Testis (tissue), 3 donors: ENCODE results near the gene ANXA2. TPM values are rescaled to one million over a fixed set of nuclear protein-coding genes. Genes with fewer than 3 reads are reported as not detected.

Source experiments
- DNase-seq: peaks from one replicate; pipeline ENCODE4 v3.0.0-alpha.2; 2019
- H3K27ac ChIP-seq, 2 donors: fragments of 200-600 bp; sonication (generic); one replicate each; pipeline ENCODE4 v1.5.1; 2019
- H3K27me3 ChIP-seq: fragments of 200-600 bp; sonication (generic); one replicate; pipeline ENCODE4 v1.5.1; 2019
- H3K36me3 ChIP-seq: fragments of 200-600 bp; sonication (generic); one replicate; pipeline ENCODE4 v1.5.1; 2017; ENCODE audit warnings: low read depth; ENCODE audit errors: missing control alignments
- H3K4me1 ChIP-seq: fragments of 200-600 bp; sonication (generic); one replicate; pipeline ENCODE4 v1.5.1; 2019
- H3K4me3 ChIP-seq, 2 donors: fragments of 200-600 bp; sonication (generic); one replicate each; pipeline ENCODE4 v1.5.1; 2017 to 2019
- H3K9me3 ChIP-seq: fragments of 200-600 bp; sonication (generic); one replicate; pipeline ENCODE4 v1.5.1; 2017
- CTCF ChIP-seq, 3 experiments: fragments of 450-650 bp in 2 of 3; fragments of 200-600 bp in 1 of 3; sonication (generic) in 1 of 3; IDR thresholded peaks; one replicate each; pipeline ENCODE4 v1.5.1; 2016 to 2019; ENCODE audit warnings: antibody characterized with exemption in 3 of 3, mild to moderate bottlenecking in 2 of 3, moderate library complexity in 1 of 3
- POLR2A ChIP-seq: fragments of 450-650 bp; IDR thresholded peaks from one replicate; pipeline ENCODE4 v1.6.1; 2017; ENCODE audit warnings: antibody characterized with exemption, mild to moderate bottlenecking, moderate library complexity
- WGBS, 2 donors: methylation state at CpG; one replicate each; pipeline ENCODE4 v1.1.5; 2018; 5-methylcytosine and 5-hydroxymethylcytosine counted together
- intact Hi-C: fragments of 100-400 bp; cut with DNase I; formaldehyde crosslinking; loops from one replicate; pipeline ENCODE4 v1.15.1; 2023; ENCODE audit warnings: low total_unique reads
- polyA plus RNA-seq: library from polyadenylated mRNA; stranded (reverse); fragments of 350-450 nt; fragmentation: Illumina TruSeq; extraction: RNeasy Lipid Tissue Mini Kit (QIAGEN cat#74804); gene quantifications from one replicate; pipeline ENCODE4 v1.2.3, GENCODE V29; 2014; ENCODE audit warnings: low read depth, low replicate concordance; ENCODE audit not compliant: insufficient read depth
- total RNA-seq, 2 donors: library from RNA; depleted of rRNA; stranded (reverse); fragments of >200 nt; gene quantifications; one replicate each; pipeline ENCODE4 v1.2.3, GENCODE V29; 2016

ANXA2 gene
- total and polyA plus RNA-seq, 3 donors from 2014 or later: 199 to 388 (median 226) TPM

GRCh38 chr15:60373327-60373726 lies 24.5 kb downstream of the ANXA2 start:
- H3K9me3 ChIP-seq: no peaks in the 10 kb centered on the region
- intact Hi-C loops: no loop called here
- WGBS, 2 donors: 100% methylated on average over 1 to 3 of the region's 3 CpGs
- H3K4me3 ChIP-seq: no peak overlapping the region
- no peaks in the 10 kb centered on the region for H3K36me3 ChIP-seq
- peak overlapping the region; percentile 39 to 43 for H3K27ac ChIP-seq
- no peak for TF ChIP-seq POLR2A
- no peak for TF ChIP-seq CTCF (IDR thresholded peaks at IDR 0.05)
- peaks cover 23% of the 10 kb centered on the region for H3K4me1 ChIP-seq
- DNase-seq: no peak
- no peaks in the 10 kb centered on the region for H3K27me3 ChIP-seq

GRCh38 chr15:60372756-60373155 lies 25.0 kb downstream of the ANXA2 start:
- Histone ChIP-seq H3K4me1 (peaks cover 23% of the 10 kb centered on the region), H3K27ac (peak overlapping the region in 1 of 2 donors; percentile 58), H3K4me3 (no peak overlapping the region), H3K27me3 (no peaks in the 10 kb centered on the region), H3K36me3 (no peaks in the 10 kb centered on the region), H3K9me3 (no peaks in the 10 kb centered on the region)
- intact Hi-C loops: no loop called here
- no peak for DNase-seq
- TF ChIP-seq POLR2A (no peak), CTCF (IDR thresholded peaks at IDR 0.05) (no peak)
- 93 to 100% methylated on average over 1 of the region's 1 CpG for WGBS, 2 donors

- Histone ChIP-seq H3K36me3 (no peaks in the 10 kb centered on the region), H3K4me1 (peaks cover 23% of the 10 kb centered on the region), H3K27ac (peak overlapping the region in 1 of 2 donors; percentile 58), H3K9me3 (no peaks in the 10 kb centered on the region), H3K4me3 (no peak overlapping the region), H3K27me3 (no peaks in the 10 kb centered on the region)
- no peak for TF ChIP-seq CTCF (IDR thresholded peaks at IDR 0.05)
- no peak for TF ChIP-seq POLR2A
- intact Hi-C loops: no loop called here
- DNase-seq: no peak
- 84 to 88% methylated on average over 4 of the region's 4 CpGs for WGBS, 2 donors
Observed at GRCh38 chr15:60372227-60372626, 25.6 kb downstream of the ANXA2 start.

GRCh38 chr15:60371175-60372051 lies 26.4 kb downstream of the ANXA2 start:
- DNase-seq: peak; percentile 61
- intact Hi-C loops: no loop called here
- TF ChIP-seq CTCF (IDR thresholded peaks at IDR 0.05) (no peak), POLR2A (no peak)
- no peak overlapping the region for H3K4me3 ChIP-seq
- no peaks in the 10 kb centered on the region for H3K27me3 ChIP-seq
- H3K9me3 ChIP-seq: no peaks in the 10 kb centered on the region
- H3K27ac ChIP-seq: peak overlapping the region in 1 of 2 donors; percentile 66
- WGBS, 2 donors: 49 to 61% methylated on average over 20 of the region's 20 CpGs
- no peaks in the 10 kb centered on the region for H3K36me3 ChIP-seq
- H3K4me1 ChIP-seq: peaks cover 23% of the 10 kb centered on the region

- DNase-seq: no peak
- TF ChIP-seq POLR2A (no peak), CTCF (IDR thresholded peaks at IDR 0.05) (no peak)
- H3K27me3 ChIP-seq: no peaks in the 10 kb centered on the region
- peaks cover 23% of the 10 kb centered on the region for H3K4me1 ChIP-seq
- H3K9me3 ChIP-seq: no peaks in the 10 kb centered on the region
- 56 to 57% methylated on average over 1 of the region's 1 CpG for WGBS, 2 donors
- H3K27ac ChIP-seq: peak overlapping the region in 1 of 2 donors; percentile 66
- no peaks in the 10 kb centered on the region for H3K36me3 ChIP-seq
- intact Hi-C loops: no loop called here
- H3K4me3 ChIP-seq: no peak overlapping the region
Observed at GRCh38 chr15:60370869-60371136, 27.0 kb downstream of the ANXA2 start.
